ENCODE measurements around the gene COL3A1.

The COL3A1 gene

DNA sequence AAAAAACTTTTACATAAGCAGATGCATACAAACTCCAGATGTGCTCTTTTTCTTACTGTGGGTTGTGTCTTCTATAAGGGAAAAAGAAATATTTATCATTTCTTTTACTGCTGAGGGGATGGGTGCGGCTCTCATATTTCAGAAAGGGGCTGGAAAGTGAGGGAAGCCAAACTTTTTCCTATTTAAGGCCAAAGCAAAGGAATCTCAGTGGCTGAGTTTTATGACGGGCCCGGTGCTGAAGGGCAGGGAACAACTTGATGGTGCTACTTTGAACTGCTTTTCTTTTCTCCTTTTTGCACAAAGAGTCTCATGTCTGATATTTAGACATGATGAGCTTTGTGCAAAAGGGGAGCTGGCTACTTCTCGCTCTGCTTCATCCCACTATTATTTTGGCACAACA is at the start of gene COL3A1:
TSS of gene COL3A1 (plus strand) at position 210 of the 400 bp plus-strand sequence. CDS start at position 327, 117 bp downstream.
- DNase-seq, result no peak

DNA sequence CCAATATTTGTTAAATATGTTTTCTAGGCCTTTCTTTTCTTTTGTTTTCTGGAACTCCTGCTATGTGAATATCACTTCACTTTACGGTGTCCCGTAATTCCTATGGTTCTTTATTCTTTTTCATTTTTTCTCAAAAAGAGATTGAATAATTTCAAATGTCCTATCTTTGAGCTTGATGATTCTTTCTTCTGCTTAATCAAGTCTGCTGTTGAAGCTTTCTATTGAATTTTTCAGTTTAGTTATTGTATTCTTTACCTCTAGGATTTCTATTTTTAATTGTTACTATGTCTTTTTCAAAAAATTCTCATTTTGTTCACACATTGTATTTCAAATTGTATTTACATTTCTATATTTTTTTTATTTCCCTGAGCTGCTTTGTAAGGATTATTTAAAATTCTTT is 45.5 kb upstream of the COL3A1 start:
- DNase-seq, result no peak

DNA sequence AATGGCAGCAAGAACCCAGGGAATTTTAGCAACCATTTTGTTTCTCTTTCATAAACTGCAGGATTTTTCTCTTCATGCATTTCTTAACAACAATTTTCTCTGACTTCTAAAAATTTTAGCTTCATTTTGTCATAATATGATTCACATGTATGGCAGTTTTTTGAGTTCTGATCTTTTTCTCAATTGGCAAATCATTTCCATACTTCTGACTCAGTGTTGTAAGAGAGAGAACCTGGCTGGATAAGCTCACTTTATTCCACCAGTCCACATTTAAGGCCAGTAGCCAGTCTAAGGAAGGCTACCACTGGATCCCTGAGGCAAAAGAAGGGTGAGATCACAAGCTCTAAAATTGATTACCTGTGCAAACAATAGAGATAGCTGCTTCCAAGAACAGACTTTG is 42.8 kb upstream of the COL3A1 start:
- no peak for DNase-seq

DNA sequence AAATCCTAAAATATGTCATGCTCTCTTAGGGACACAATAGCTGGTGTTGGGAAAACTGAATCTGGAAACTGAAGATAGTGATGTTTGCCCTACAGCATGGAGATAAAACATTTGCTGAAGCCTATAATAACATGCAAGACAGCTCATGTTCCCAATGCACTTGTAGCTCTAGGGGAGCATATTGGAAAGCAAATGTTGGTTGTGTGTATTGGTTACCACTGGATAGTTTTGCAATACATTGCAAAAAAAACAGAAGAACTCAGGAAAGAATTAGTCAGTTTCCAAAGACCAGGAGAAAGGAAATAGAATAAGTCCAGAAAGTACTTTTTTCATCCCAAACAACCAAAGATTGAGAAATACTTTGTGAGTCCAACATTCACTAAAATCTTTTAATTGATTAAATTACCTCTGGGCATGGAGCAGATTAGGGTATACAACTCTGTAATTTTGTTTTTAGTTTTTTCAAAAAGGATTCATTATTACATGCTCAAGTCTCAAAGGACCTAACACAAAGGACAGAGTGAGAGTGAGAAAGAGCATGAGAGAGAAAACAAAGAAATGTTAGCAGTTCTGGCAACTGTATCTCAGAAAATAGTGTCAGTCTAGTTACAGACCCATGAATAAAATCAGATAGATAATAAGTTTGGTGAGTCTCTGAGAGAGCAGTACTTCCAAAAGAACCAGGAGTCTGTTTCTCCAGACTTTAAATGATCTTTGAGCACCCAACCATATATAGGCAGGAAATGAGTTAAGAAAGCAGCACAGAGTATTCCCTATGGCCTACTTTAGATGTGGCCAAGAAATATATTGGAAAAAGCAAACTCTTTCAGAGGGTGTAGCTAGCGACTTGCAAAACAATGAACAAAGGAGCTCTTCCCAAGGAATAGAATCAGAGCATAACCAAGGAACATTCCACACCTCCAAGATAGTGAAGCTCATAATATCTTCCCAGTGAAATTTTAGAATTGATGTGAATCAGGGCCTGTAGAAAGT is 36.6 kb upstream of the COL3A1 start:
- no peak for DNase-seq

DNA sequence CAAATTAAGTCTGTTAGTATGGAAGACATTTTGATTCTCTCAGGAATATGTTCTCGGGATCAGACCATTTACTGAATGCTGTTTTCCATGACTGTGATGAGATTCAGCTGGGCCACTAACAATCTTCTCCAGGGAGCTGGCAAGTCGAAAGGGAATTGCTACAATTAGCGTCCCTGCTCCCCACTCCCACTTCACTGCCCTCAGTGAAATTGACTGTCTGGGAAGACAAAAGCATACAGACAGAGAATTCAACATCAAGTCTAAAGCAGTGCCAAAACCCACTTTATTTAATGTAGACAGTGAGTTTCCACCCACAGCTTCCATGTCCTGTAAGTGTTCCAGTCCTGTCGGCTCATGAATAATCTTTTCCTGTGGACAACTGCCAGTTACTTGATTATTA is 34.0 kb upstream of the COL3A1 start:
- DNase-seq, result no peak

DNA sequence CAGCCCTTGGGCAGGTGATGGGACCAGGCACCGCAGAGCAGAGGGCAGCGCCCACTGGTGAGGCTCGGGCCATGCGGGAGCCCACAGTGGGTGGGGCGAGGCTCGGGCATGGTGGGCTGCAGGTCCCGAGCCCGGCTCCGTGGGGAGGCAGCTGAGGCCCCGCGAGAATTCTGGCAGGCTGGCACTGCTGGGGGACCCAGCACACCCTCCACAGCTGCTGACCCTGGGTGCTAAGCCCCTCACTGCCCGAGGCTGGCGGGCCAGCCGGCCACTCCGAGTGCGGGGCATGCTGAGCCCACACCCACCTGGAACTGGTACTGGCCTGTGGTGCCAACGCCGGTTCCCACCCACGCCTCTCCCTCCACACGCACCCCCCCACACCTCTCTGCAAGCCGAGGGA is 29.7 kb upstream of the COL3A1 start:
- no peak for DNase-seq

DNA sequence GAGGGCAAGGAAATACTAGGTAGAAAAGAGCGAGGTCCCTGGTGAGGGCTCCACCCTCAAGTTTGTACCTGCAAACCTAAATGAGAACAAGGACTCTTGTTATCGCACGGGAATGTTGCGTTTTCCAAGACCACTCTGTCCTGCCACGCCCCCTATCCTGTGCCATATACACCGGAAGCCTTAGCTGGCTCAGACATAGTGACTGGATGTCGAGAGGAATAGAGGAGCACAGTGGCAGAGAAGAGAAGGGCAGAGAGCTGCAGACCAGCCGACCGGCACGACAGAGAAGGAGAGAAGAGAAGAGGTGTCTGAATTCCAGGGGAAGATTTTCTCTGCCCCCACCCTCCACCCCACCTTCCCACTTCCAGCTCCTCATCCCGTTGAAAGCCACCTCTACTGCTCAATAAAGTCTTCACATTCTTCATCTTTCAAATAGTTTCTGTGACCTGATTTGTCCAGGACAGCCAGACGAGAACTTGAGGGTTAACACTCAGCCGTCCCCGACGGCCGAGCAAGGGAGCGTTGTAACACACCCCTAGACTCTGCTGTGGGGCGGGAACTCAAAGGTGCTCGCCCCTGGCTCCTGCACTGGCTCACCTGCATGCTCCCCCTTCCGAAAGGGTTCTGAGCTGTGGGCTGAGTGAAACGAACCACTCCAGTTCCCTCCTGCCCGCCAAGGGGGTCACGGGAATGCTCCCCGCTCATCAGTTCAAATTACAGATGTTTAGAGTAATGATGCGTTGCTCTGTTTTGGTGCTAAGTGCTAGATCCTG is 24.9 kb upstream of the COL3A1 start:
- DNase-seq, result no peak

DNA sequence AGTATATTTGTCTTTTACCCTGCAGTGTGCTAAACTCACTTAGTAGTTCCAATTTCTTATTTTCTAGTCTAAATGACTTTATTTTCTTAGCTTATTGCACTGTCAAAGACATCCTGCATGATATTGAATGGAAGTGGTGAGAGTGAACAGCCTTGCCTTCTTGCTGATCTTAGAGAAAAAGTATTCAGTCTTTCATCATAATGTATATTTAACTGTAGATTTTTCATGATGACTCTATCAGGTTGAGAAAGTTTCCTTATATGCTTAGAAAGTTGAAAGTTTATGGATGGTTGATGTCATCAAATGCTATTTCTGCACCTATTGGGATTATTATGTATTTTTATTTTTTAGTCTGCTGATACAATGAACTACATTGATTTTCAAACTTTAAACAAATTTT is 21.3 kb upstream of the COL3A1 start:
- DNase-seq, result no peak

DNA sequence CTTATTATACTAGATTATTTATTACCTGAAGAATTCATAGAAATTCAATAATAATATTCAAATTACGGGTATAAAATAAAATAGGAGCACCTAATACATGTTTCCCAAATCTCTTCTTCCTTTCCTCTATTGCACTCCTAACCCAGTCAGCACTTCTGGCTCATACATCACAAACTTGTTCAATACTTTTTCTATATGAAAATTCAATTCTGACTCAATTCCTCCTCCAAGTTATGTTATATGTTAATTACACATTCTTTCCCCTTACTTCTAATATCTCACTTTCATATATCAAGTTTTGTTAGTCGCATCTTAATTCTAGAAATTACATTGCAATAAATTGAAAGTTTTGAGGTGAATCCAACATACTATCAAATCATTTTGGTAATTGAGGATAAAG is 17.9 kb upstream of the COL3A1 start:
- DNase-seq, result no peak

DNA sequence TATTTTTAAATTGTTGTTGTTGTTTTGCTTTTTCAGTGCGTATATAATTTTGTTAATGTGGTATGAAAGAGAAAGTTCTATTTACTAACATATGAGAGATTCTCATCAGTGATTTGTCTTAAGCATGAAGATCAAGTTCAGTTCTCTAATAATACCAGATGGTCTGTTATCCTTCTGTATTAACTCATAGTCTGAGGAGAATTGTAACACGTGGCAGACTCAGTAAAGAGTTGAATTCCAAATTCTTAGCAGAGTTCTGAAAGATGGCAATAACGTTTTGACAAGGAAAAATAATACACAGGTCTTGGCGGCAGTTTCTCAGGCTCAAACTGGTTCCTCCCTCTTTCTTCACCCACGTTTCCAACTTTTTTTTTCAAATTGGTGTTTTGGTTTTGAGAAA is 17.2 kb upstream of the COL3A1 start:
- DNase-seq, result no peak

DNA sequence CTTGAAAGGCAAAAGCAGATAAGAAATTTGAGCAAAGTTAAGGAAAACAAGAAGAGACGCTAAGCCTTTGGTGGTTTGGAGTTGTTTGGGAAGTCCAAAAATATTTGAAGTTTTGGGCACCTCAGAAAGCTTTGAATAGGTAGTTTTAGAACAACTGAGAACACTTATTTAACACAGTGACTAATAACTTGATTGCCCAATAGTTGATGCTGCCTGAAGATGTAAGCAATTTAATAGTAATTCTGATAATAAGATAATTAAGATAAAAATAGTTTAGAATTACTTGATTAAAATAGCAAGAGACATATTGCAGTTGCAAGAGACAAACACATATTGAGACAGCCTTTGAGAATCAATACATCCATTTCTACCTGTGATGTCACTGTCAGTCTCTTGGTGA is 16.5 kb upstream of the COL3A1 start:
- no peak for DNase-seq

DNA sequence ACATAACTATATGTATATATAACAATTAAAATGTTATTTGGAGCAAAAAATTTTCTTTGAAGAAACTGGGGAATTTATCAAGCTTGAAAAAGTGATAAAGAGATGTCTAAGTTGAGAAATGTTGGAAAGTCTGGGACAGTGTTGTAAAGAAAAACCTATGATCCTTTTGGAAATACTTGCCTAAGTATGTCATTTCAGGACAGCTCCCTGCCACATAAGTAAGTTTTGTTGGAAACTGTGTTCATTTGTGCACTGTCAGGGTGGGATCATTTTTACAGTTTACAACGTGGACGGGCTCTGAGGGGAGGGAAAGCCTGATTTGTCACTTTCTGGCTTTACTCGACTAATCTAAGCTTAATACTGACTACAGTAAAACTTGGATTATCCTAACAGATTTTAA is 10.4 kb upstream of the COL3A1 start:
- no peak for DNase-seq

DNA sequence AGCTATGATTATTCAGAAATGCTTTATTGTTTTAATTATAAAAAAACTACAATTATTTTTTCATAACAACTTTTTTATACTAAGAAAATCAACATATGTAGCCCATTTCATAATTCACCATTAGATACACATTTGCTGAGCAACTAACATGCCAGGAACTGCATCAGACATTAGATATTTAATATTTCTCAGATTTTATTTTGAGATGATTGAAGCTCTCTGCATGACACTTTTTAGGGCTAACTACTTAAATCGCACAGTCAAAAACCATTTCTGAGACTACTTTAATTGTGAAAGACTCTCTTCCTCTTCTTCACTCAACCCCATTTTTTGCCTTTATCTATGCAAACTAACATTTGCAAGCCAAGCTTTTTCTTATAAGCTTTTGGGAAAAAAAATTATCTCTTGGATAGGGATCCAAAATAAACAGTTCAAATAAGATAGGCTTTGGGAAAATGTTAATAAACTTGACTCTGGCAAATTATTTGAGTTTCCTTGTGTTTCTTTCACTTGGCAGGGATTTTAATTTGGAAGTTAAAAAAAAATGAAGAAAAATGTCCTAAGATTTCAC is 9.1 kb upstream of the COL3A1 start:
- DNase-seq, result no peak

DNA sequence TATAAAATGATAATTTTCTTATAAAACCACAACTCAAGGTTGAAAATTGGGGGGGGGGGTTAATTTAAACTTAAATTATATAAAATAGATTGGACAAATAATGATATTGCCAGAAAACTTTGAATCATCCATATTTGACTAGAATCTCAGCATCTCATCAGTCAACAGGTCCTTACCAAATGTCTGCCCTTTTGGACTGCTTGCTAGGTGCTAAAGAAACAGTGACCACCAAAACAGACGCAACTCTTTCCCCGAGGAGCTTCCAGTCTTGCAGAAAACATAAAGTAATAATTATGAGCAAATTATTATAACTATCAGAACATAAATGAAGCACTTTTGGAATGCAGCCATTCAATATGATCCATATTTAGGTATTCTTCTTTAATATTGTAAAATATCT is 8.6 kb upstream of the COL3A1 start:
- no peak for DNase-seq

DNA sequence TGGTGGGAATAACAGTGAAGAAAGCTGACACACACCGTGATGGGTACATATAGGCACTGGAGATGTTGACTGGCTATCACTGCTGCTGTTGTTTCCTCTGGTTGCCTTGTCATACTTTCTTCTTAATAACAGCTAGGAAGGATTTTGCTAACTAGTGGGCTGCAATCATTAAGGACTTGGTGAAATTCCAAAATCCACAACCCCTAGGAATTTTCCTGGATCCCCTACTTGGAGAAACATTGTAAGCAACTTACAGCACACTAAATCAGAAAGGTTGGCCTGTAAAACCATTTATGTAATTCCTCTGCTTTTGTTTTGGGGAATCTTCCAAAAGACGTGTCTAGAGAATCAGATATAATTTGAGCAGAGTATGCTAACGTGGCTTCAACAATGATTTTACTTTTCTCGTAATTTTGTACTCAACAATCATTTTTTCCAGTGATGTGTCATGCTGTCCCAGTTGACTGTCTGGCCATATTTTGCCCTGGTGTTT is 8.0 kb upstream of the COL3A1 start:
- no peak for DNase-seq

DNA sequence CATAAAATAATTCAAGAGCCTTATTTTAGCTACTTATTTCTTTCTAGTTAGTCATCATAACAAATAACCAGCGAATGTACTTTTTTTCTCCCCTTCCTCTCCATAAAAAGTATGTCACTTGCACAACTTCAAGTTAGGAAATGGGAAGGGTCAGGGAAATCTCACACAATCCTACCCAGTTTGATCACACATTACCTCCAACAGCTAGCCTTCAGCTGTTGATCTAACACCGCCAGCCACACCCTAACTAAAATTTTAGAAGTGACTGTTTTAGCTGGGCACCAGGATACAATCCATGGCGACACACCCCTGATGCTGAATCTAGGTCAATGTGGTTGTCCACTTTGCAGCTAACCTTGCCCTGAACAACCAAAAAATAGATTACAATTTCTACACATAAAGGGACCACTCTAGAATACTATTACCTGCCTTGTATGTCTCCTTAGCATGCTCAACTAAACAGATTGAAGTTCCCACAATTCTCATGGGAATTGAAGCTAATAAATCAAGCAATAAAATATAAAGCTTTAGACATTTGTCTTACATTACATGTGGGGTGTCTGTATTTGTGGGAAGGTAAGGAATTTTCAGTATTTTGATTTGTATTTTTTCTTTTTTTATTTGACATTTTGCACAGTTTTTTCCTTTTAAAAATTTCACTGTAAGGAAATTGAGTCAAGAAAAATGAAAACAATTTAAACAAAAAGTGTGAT is 7.3 kb upstream of the COL3A1 start:
- DNase-seq, result no peak

DNA sequence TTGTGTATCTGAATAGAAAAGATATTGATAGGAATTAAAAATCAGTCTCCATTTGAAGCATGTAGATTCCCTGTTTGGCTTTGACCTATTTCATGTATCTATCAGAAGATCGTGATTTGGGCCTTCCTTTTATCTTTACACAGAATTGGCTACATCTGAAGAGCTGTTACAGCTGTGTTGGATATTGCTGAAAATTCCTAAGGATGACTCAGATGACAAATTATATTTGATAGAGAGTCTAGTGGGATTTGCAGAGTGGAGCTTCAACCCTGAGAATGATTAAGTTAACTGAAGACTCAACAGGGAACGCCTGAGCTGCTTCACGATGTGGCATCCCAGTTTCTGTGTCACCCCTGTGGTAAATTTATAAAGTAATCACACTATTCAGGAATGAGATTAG is 4.9 kb upstream of the COL3A1 start:
- no peak for DNase-seq

DNA sequence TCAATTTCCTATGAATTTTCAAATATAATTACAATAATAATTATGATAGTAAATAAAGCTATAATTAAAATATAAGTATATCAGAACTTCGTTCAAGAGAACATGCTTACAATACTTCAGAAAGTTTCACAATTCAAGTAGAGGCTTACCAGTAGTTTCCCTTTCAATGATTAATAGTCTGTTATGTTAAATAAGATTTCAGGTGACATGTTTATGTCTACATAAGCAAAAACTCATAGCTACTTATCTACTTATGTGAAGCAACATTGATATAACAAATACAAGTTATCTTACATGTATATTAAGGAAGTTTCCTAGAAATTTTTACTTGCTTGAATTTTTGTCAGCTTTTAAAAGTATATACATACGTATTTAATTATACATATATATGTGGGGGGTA is 4.5 kb upstream of the COL3A1 start:
- DNase-seq, result no peak

DNA sequence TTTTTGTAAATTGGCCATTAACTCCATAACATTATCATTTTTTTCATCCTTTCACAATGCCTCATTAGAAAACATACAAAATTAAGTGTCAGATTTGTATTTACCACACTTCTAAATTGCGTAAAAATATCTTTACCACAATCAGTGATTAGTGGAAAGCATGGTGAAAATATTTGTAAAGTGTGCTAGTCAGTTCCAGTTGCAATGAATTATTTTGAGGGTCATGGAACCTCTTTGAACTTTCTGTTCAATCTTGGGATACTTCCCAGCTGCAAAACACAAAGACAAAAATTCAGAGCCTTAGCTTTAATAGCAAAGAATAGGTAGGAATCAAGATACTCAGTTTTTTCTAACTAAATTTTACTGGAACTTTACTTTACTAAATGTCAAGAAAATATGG is 4.0 kb upstream of the COL3A1 start:
- no peak for DNase-seq

DNA sequence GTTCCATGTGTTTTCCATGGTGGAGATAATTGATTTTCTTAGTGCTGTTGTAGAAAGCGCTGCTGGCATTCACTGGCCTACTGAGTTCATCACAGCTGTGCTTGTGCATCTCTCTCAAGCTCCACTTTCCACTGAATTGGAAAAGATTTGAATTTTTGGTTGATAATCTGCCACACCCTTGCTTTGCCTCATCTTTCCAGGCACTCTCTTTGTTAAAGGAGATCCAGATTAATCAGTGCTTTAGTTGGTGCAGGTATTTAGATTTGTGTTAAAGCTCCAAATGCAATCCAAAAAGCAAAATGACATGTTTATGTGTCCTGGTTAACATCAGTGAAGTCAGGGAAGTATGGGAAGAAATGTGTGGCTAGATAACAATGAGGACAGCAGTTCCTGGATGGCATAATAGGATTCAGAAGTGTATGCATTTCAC is 2.7 kb upstream of the COL3A1 start:
- no peak for DNase-seq

DNA sequence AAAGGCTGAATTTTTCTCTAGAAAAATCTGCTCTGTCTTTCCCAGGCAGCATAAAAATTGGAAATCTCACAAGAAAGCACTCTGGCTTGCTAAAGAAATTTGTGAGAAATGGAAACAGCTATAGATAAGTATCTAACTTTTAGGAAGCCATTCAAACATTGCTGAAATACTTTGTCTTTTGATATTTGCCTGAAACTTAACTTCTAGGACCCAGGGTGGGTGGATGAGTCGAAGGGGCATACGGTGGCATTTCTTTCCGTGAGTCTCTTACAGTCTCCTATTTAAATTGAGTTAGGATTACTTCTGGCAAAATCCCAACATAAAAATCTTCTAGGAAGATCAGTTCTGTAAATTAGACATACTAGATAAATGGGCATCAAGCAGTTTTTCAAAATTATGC is 532 bp upstream of the COL3A1 start:
- no peak for DNase-seq

DNA sequence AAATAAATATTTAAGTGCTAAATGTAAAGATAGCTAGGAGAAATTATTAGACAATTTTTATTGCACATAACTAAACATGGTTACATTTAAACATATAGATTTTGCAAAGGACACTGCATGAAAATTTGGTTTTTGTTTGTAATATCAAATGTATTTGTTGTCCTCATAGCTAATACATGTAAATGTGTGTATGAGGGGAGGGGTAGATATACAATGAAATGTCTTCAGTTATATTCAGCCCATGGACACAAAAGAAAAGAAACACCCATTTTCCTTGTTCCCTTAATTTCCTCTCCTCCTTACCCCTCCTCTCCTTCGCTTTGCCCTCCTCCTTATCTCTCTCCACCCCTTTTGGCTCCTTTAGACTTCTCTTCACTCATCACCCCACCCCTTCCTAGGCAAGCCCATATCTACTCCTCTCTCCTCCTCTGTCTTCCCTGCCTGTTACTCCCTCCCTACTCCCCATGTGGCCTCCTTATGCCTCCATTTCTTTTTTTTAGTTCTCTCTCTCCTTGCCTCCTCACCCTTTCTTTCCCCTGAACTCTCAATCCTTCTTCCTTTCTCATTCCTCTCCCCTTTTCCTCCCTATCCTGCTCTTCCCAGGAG is 1.4 kb downstream of the COL3A1 start:
- DNase-seq, result no peak
